Fibroblast of villous mesenchyme (primary cell): Measurements from ENCODE around the gene HES5. TPM values are rescaled to one million over a fixed set of nuclear protein-coding genes. Genes with fewer than 3 reads are reported as not detected.

Experiments used
- DNase-seq: peaks from one replicate; pipeline ENCODE4 v3.0.0-alpha.2; 2010; ENCODE audit warnings: low read depth
- H3K4me3 ChIP-seq: 2 replicates; pipeline ENCODE4 v1.5.1; 2011; ENCODE audit warnings: low read depth, mild to moderate bottlenecking, low read length
- total RNA-seq: library from RNA; depleted of rRNA; stranded (reverse); fragments of >200 nt; gene quantifications from 2 replicates; pipeline ENCODE4 v1.2.3, GENCODE V29; 2012
- TF ChIP-seq, protein P1 (sequence below): IDR thresholded peaks from 2 replicates; pipeline ENCODE4 v1.5.1; 2012; ENCODE audit warnings: low read depth, mild to moderate bottlenecking, low read length; ENCODE audit not compliant: insufficient read depth

HES5 gene
- total RNA-seq, 1 donor, result under 0.01 TPM

GRCh38 chr1:2522230-2522629 lies 7.8 kb downstream of the HES5 start:
- TF ChIP-seq, protein P1, sequence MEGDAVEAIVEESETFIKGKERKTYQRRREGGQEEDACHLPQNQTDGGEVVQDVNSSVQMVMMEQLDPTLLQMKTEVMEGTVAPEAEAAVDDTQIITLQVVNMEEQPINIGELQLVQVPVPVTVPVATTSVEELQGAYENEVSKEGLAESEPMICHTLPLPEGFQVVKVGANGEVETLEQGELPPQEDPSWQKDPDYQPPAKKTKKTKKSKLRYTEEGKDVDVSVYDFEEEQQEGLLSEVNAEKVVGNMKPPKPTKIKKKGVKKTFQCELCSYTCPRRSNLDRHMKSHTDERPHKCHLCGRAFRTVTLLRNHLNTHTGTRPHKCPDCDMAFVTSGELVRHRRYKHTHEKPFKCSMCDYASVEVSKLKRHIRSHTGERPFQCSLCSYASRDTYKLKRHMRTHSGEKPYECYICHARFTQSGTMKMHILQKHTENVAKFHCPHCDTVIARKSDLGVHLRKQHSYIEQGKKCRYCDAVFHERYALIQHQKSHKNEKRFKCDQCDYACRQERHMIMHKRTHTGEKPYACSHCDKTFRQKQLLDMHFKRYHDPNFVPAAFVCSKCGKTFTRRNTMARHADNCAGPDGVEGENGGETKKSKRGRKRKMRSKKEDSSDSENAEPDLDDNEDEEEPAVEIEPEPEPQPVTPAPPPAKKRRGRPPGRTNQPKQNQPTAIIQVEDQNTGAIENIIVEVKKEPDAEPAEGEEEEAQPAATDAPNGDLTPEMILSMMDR, result no peak
- no peak overlapping the region for H3K4me3 ChIP-seq
- DNase-seq, result no peak

GRCh38 chr1:2520806-2521205 lies 9.3 kb downstream of the HES5 start:
- TF ChIP-seq, protein P1, result no peak
- no peak for DNase-seq
- H3K4me3 ChIP-seq, result no peak overlapping the region

DNA sequence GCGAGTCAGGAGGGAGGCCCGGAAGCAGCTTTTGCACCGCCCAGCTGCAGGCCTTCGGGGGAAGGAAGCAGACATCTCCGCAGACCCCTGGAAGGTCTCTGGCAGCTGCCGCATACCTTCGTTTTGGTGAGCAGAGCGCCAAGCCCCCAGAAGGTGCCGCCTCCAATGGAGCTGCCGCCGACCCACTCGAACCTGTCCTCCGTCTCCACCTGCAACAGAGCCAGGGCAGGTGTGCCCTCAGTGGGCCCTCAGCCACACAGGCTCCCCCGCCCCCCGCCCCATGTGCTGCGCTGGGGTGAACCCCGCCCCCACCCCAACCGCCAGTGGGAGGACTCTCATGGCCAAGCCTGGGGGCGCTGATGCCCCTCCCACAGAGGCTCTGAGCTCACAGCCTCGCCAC lies 9.9 kb downstream of the HES5 start:
- TF ChIP-seq, protein P1, result no peak
- no peak for DNase-seq
- H3K4me3 ChIP-seq, result no peak overlapping the region

DNA sequence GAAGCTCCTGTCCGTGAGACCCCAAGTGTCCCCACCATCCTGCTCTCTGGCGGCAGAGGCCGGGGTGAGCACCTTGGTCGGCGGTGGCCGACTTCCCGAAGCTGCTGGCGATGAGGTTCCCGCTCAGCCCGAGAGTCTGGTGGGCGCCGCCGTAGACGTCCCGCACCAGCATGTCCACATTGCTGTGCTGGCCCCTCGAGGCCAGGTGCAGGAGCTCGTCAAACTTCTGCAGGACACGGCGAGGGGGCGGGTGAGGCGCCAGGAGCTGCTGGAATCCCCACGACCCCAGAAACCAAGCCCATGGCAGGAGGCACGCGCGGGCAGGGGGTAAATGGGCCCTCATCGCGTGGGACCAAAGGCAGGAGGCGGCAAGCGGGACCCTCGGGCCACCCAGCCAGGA lies 10.3 kb downstream of the HES5 start:
- H3K4me3 ChIP-seq, result no peak overlapping the region
- TF ChIP-seq, protein P1, result no peak
- DNase-seq, result no peak

DNA sequence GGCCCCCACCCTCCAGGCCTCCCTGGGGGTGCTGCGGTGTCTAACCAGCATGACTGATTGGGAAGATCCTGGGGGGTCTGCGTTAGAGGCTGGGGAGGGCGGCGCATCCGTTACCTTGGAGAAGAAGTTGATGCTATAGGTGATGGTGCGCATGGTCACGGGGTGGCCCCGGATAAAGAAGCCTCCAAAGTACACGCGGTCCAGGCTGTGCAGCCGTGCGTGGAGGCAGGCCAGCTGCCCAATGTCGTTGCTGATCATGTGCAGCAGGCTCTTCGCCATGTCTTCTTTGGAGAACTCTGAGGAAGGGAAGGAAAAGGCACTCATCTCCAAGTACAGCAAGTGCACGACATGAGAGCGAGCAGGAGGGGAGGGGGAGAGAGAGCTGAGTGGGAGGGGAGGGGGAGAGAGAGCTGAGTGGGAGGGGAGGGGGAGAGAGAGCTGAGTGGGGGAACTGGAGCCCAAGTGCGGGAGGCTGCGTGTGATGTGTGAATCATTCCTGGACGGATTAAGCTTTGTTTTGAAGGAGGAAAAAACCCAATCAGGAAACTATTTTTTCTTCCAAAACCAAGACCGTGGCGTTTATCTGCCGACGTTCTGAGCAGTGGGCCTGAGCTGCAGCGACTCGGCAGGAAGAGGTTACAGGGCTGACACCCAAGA lies 10.9 kb downstream of the HES5 start:
- TF ChIP-seq, protein P1, result no peak
- H3K4me3 ChIP-seq, result no peak overlapping the region
- DNase-seq, result no peak

DNA sequence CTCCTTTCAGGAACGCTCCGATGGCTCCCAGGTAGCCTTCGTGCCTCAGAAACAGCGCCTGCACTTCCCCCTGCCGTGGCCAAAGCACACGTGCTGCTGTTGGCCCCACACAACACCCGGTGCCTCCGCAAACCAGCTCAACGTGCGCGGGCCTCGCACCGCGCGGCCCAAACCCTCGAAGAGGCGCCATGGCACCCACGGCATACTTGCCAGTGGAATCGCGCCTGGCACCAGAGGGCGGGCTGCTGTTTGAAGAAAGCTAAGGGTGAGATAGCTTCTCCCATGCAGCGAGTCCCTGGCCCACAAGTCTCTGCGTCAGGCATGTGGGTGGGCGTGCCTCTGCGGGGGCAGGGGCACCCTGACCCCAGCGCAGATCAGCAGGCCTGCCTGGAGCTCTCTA lies 11.5 kb downstream of the HES5 start:
- DNase-seq, result no peak
- TF ChIP-seq, protein P1, result no peak
- H3K4me3 ChIP-seq, result no peak overlapping the region

- no peak overlapping the region for H3K4me3 ChIP-seq
- DNase-seq, result no peak
- TF ChIP-seq, protein P1, result no peak
Observed at GRCh38 chr1:2517966-2518365, 12.1 kb downstream of the HES5 start.
